ENCODE data around the gene CHRNB4. TPM values are rescaled to one million over a fixed set of nuclear protein-coding genes. Genes with fewer than 3 reads are reported as not detected.

The CHRNB4 gene
- total and polyA plus RNA-seq, 7 donors, result not detected

GRCh38 chr15:78663703-78664102 lies 22.7 kb upstream of the CHRNB4 start:
- 93 to 100% (median 98%) methylated on average over 1 of the region's 1 CpG for WGBS, 3 donors
- Histone ChIP-seq H3K36me3 (ENCODE audit: insufficient read depth in 1 of 2, low read depth in 1 of 2) (no peaks in the 10 kb centered on the region), H3K4me3 (no peak overlapping the region), H3K9me3 (no peaks in the 10 kb centered on the region), H3K27ac (no peak overlapping the region), H3K4me1 (peaks cover 6% of the 10 kb centered on the region), H3K27me3 (ENCODE audit: insufficient read depth in 3 of 3, low read length in 2 of 3) (no peaks in the 10 kb centered on the region)
- no peak for ATAC-seq
- TF ChIP-seq CTCF (IDR thresholded peaks at IDR 0.05), result no peak
- intact Hi-C loops (cut with DNase I), result no loop called here
- no peak for DNase-seq

- H3K9me3 ChIP-seq, result no peaks in the 10 kb centered on the region
- intact Hi-C loops (cut with DNase I), result no loop called here
- H3K36me3 ChIP-seq (ENCODE audit: insufficient read depth in 1 of 2, low read depth in 1 of 2), result no peaks in the 10 kb centered on the region
- ATAC-seq (no peak), DNase-seq (no peak)
- WGBS, 3 donors, result 59 to 78% (median 77%) methylated on average over 5 of the region's 5 CpGs
- no peaks in the 10 kb centered on the region for H3K27me3 ChIP-seq (ENCODE audit: insufficient read depth in 3 of 3, low read length in 2 of 3)
- no peak for TF ChIP-seq CTCF (IDR thresholded peaks at IDR 0.05)
- H3K4me3 ChIP-seq, result no peak overlapping the region
- H3K27ac ChIP-seq, result no peak overlapping the region
- H3K4me1 ChIP-seq, result no peaks in the 10 kb centered on the region
These were observed 21.0 kb upstream of the CHRNB4 start for GRCh38 chr15:78662028-78662427.

- intact Hi-C loops (cut with DNase I), result no loop called here
- H3K9me3 ChIP-seq, result no peaks in the 10 kb centered on the region
- no peaks in the 10 kb centered on the region for H3K4me1 ChIP-seq
- no peak overlapping the region for H3K27ac ChIP-seq
- 94 to 96% (median 96%) methylated on average over 19 of the region's 19 CpGs for WGBS, 3 donors
- DNase-seq (no peak), ATAC-seq (no peak)
- H3K4me3 ChIP-seq, result no peak overlapping the region
- no peak for TF ChIP-seq CTCF (IDR thresholded peaks at IDR 0.05)
- no peaks in the 10 kb centered on the region for H3K27me3 ChIP-seq (ENCODE audit: insufficient read depth in 3 of 3, low read length in 2 of 3)
- H3K36me3 ChIP-seq (ENCODE audit: insufficient read depth in 1 of 2, low read depth in 1 of 2), result no peaks in the 10 kb centered on the region
These were observed 20.0 kb upstream of the CHRNB4 start for GRCh38 chr15:78661001-78661400.

GRCh38 chr15:78660584-78660983 lies 19.6 kb upstream of the CHRNB4 start:
- Histone ChIP-seq H3K4me1 (no peaks in the 10 kb centered on the region), H3K36me3 (ENCODE audit: insufficient read depth in 1 of 2, low read depth in 1 of 2) (no peaks in the 10 kb centered on the region), H3K27ac (no peak overlapping the region), H3K27me3 (ENCODE audit: insufficient read depth in 3 of 3, low read length in 2 of 3) (no peaks in the 10 kb centered on the region), H3K4me3 (no peak overlapping the region), H3K9me3 (no peaks in the 10 kb centered on the region)
- WGBS, 3 donors, result 72 to 79% (median 78%) methylated on average over 9 of the region's 9 CpGs
- no peak for DNase-seq
- intact Hi-C loops (cut with DNase I), result no loop called here
- no peak for ATAC-seq
- no peak for TF ChIP-seq CTCF (IDR thresholded peaks at IDR 0.05)

GRCh38 chr15:78658823-78659222 lies 17.8 kb upstream of the CHRNB4 start:
- no peaks in the 10 kb centered on the region for H3K4me1 ChIP-seq
- no peaks in the 10 kb centered on the region for H3K9me3 ChIP-seq
- ATAC-seq (no peak), DNase-seq (no peak)
- intact Hi-C loops (cut with DNase I), result no loop called here
- H3K4me3 ChIP-seq, result no peak overlapping the region
- no peaks in the 10 kb centered on the region for H3K36me3 ChIP-seq (ENCODE audit: insufficient read depth in 1 of 2, low read depth in 1 of 2)
- H3K27me3 ChIP-seq (ENCODE audit: insufficient read depth in 3 of 3, low read length in 2 of 3), result no peaks in the 10 kb centered on the region
- no peak for TF ChIP-seq CTCF (IDR thresholded peaks at IDR 0.05)
- H3K27ac ChIP-seq, result no peak overlapping the region
